ENCODE data around the gene NT5E.

NT5E gene

DNA sequence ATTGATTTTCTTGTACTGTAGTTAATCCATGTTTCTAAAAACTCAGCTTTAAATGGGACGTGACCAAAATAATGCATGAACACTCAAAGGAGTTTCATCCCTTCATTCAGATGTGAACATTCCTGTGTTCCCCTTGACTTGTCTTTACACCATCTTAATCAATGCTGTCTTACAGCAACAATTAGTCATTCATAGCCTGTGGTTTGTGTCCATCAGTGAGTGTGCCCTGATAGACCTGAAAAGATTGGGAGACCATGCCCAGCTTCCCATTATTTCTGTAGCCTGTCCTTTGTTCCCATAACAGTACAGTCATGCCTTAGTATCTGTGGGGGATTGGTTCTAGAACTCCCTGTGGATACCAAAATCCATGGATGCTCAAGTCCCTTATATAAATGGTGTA, 23.9 kb downstream of the NT5E start:
- TF ChIP-seq, protein P1, sequence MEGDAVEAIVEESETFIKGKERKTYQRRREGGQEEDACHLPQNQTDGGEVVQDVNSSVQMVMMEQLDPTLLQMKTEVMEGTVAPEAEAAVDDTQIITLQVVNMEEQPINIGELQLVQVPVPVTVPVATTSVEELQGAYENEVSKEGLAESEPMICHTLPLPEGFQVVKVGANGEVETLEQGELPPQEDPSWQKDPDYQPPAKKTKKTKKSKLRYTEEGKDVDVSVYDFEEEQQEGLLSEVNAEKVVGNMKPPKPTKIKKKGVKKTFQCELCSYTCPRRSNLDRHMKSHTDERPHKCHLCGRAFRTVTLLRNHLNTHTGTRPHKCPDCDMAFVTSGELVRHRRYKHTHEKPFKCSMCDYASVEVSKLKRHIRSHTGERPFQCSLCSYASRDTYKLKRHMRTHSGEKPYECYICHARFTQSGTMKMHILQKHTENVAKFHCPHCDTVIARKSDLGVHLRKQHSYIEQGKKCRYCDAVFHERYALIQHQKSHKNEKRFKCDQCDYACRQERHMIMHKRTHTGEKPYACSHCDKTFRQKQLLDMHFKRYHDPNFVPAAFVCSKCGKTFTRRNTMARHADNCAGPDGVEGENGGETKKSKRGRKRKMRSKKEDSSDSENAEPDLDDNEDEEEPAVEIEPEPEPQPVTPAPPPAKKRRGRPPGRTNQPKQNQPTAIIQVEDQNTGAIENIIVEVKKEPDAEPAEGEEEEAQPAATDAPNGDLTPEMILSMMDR (conservative IDR thresholded peaks at IDR 0.05; ENCODE audit: low read length) = no peak
- DNase-seq (ENCODE audit: low read depth) = no peak

DNA sequence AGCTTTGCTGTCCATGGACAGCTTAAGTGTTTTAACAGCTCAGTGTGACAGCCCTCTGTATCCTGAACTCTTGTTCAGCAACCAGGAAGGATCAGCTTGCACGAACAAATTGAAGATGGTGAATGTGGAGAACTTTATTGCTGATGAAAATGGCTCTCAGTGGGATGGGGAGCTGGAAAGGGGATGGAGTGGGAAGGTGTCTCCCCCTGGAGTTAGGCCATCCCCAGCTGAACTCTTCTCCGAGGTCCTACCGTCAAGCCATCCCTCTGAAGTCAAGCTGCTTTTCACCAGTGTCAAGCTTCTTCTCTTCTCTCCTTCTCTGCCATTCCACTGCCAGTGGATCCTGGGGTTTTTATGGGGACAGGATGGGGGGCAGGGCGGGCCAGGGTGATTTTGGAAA, 26.6 kb downstream of the NT5E start:
- TF ChIP-seq, protein P1 (conservative IDR thresholded peaks at IDR 0.05; ENCODE audit: low read length) = no peak
- H3K4me3 ChIP-seq (ENCODE audit: low read length) = no peak overlapping the region
- DNase-seq (ENCODE audit: low read depth) = no peak

More for the DNA sequence above, 23.9 kb downstream of the NT5E start:
- H3K4me3 ChIP-seq (ENCODE audit: low read length) = no peak overlapping the region

DNA sequence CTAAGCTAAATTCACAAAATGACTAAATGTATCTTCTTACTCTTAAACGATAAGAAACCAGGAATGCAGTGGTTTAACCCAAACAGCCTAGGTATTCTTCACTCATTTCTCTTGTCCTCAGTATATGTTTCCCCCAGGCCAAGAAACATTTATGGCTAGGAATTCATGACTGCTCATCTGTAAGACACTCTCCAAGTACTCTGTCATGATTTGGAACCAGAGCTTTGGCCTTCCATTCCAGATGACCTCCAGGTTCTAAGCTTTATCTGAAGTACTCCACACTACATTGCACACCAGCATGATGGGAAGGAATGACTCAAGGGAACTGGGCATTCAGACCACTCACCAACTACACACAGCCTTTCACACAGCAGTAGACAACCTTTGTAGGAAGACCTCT, 29.3 kb downstream of the NT5E start:
- TF ChIP-seq, protein P1 (conservative IDR thresholded peaks at IDR 0.05; ENCODE audit: low read length) = no peak
- peak; percentile 40 for DNase-seq (ENCODE audit: low read depth)
- H3K4me3 ChIP-seq (ENCODE audit: low read length) = no peak overlapping the region

DNA sequence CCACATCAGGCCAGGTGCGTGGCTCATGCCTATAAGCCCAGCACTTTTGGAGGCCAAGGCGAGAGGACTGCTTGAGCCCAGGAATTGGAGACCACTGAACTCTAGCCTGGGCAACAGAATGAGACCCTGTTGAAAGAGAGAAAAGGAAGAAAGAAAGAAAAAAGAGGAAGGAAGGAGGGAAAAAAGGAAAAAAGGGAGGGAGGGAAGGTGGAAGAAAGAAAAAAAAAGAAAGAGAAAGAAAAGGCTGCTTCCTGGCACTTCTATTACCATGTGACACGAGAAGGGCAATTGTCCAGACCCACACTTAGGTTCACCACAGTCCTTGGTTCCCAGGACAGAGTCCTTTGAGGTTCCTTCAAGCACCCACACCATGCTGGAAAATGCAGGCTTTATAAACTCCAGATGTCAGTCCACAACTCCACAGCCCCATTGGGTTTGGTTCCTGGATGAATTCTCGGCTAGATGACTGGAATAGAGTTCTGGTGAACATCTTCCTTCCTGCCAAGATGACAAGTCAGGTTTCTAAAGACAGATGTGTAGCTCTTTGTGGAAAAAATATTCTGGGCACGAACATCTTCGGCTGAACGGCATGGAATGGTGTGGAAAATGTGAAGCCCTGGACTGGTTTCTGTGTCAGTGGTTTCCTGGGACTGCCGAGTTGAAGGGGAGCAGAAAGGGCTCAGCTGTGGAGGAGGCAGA, 32.5 kb downstream of the NT5E start:
- peak; percentile 99 for DNase-seq (ENCODE audit: low read depth)
- TF ChIP-seq, protein P1 (conservative IDR thresholded peaks at IDR 0.05; ENCODE audit: low read length) = no peak
- H3K4me3 ChIP-seq (ENCODE audit: low read length) = peak overlapping the region; percentile 26

DNA sequence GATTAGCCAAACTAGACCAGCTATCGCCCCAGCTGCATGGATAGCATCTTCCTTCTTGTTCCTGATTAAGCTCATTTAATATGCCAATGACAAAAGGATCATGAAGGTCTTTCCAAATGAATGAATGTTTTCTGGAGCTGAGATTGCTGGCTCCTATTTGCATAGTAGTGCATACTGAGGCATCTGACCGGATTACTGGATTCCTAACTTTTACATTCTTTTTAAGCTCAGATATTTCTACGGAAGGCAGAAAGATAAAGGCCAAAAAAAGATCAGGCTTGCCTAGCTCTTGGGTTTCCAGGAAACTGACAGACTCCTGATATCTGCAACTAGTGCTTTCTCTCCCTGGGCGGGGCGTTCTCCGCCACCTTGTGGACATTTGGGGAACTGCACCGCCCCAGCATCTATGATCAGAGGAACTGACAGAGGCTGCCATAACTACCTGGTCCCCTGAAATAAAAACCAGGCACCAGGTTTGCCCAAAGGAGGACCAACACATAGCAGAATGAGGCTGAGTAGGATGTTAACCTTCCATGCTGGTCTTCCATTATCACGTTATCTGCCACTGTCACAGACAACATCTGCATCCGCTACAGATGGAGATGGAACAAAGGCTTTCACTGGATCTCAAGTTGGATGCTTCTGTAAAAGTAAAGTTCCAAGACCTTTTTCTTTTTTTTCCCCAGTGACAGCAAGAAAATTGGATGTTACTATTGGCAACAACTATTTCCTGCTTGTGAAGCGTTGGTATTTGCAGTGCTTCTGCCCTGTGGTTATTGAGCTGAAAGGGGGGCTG, 33.2 kb downstream of the NT5E start:
- peak overlapping the region; percentile 26 for H3K4me3 ChIP-seq (ENCODE audit: low read length)
- DNase-seq (ENCODE audit: low read depth) = peak; percentile 75

DNA sequence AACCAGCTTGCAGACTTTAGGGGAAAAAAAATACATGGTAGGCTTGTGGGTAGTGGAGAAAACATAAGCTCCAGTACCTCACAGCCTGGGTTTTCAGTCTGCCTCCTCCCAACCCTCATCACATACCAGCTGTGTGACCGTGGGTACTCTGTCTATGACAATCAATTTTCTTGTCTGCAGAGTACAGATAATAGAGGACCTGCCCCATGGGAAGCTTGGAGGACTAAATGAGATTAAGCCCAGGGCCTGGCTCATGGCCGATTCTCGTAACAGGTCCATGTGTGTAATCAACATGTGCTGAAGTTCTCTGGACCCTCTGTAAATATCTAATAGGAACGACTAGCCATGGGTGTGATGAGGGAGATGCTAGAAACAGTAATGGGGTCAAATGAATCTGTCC, 34.0 kb downstream of the NT5E start:
- TF ChIP-seq, protein P1 (conservative IDR thresholded peaks at IDR 0.05; ENCODE audit: low read length) = no peak
- no peak for DNase-seq (ENCODE audit: low read depth)
- H3K4me3 ChIP-seq (ENCODE audit: low read length) = no peak overlapping the region

More for the DNA sequence above, 33.2 kb downstream of the NT5E start:
- TF ChIP-seq, protein P1 (conservative IDR thresholded peaks at IDR 0.05; ENCODE audit: low read length) = peak; percentile 99

DNA sequence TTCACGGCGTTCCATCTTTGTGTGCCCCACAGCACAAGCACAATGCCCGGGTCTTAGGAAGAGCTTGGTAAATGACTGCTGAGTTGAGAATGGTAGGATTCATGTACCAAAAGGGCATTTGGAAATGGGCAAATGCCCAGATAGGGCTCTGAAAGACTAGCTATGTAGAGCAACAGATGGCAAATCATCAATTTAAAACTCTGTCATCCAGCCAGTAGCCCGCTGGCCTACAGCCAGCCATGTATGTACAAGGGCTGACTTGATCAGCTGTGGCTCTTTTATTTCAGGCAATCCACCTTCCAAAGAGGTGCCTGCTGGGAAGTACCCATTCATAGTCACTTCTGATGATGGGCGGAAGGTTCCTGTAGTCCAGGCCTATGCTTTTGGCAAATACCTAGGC, 35.1 kb downstream of the NT5E start:
- no peak for DNase-seq (ENCODE audit: low read depth)
- TF ChIP-seq, protein P1 (conservative IDR thresholded peaks at IDR 0.05; ENCODE audit: low read length) = no peak

More for the DNA sequence above, 35.1 kb downstream of the NT5E start:
- H3K4me3 ChIP-seq (ENCODE audit: low read length) = no peak overlapping the region

All from AG10803 (cell line).